WERI-Rb-1 (cell line): Measurements from ENCODE around the gene MRPS9.

ENCODE experiments used
- DNase-seq: peaks from one replicate; pipeline ENCODE4 v3.0.0-alpha.2; 2020
- H3K27ac ChIP-seq: fragments of 250-450 bp; sonication (Bioruptor Pico); 2 replicates; pipeline ENCODE4 v1.5.1; 2020; ENCODE audit warnings: mild to moderate bottlenecking, moderate library complexity
- H3K27me3 ChIP-seq: fragments of 250-450 bp; sonication (Bioruptor Pico); 2 replicates; pipeline ENCODE4 v1.5.1; 2021; ENCODE audit warnings: mild to moderate bottlenecking, low read depth, moderate library complexity; ENCODE audit not compliant: insufficient read depth, severe bottlenecking
- H3K36me3 ChIP-seq: fragments of 250-450 bp; sonication (Bioruptor Pico); 2 replicates; pipeline ENCODE4 v1.5.1; 2020; ENCODE audit warnings: mild to moderate bottlenecking, moderate library complexity
- H3K4me3 ChIP-seq: 2 replicates; pipeline ENCODE4 v1.5.1; 2011; ENCODE audit warnings: low read depth, mild to moderate bottlenecking, control low read depth, low read length
- H3K9me3 ChIP-seq: fragments of 250-450 bp; sonication (Bioruptor Pico); 2 replicates; pipeline ENCODE4 v1.5.1; 2021; ENCODE audit warnings: mild to moderate bottlenecking, moderate library complexity; ENCODE audit not compliant: severe bottlenecking
- TF ChIP-seq, protein P1 (sequence below): IDR thresholded peaks from 2 replicates; pipeline ENCODE4 v1.5.1; 2011; ENCODE audit warnings: low read depth, mild to moderate bottlenecking, control low read depth, inconsistent platforms, low read length

Gene MRPS9

DNA sequence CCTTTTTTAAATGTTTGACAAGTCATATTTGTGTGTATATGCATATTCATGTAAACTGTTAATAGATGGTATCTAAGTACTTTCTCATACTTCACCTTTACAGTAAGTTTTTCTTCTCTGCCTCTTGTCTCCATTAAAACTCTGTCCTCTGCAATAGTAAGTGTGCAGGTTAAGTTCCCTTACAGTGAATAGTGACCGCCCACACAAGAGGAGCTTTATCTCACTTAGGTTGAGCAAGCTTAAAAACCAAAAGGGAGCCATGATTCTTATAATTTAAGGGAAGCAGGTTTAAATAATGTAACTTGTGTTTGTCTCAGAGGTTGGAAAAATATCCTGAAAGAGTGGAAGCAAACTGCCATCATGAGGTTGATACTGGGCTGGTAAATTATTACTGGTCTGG, 61.3 kb downstream of the MRPS9 start:
- peaks cover 12% of the 10 kb centered on the region for H3K36me3 ChIP-seq
- no peak overlapping the region for H3K27ac ChIP-seq
- H3K4me3 ChIP-seq: no peak overlapping the region
- DNase-seq: no peak
- H3K9me3 ChIP-seq: no peaks in the 10 kb centered on the region
- H3K27me3 ChIP-seq: no peaks in the 10 kb centered on the region
- TF ChIP-seq, protein P1, sequence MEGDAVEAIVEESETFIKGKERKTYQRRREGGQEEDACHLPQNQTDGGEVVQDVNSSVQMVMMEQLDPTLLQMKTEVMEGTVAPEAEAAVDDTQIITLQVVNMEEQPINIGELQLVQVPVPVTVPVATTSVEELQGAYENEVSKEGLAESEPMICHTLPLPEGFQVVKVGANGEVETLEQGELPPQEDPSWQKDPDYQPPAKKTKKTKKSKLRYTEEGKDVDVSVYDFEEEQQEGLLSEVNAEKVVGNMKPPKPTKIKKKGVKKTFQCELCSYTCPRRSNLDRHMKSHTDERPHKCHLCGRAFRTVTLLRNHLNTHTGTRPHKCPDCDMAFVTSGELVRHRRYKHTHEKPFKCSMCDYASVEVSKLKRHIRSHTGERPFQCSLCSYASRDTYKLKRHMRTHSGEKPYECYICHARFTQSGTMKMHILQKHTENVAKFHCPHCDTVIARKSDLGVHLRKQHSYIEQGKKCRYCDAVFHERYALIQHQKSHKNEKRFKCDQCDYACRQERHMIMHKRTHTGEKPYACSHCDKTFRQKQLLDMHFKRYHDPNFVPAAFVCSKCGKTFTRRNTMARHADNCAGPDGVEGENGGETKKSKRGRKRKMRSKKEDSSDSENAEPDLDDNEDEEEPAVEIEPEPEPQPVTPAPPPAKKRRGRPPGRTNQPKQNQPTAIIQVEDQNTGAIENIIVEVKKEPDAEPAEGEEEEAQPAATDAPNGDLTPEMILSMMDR: no peak

DNA sequence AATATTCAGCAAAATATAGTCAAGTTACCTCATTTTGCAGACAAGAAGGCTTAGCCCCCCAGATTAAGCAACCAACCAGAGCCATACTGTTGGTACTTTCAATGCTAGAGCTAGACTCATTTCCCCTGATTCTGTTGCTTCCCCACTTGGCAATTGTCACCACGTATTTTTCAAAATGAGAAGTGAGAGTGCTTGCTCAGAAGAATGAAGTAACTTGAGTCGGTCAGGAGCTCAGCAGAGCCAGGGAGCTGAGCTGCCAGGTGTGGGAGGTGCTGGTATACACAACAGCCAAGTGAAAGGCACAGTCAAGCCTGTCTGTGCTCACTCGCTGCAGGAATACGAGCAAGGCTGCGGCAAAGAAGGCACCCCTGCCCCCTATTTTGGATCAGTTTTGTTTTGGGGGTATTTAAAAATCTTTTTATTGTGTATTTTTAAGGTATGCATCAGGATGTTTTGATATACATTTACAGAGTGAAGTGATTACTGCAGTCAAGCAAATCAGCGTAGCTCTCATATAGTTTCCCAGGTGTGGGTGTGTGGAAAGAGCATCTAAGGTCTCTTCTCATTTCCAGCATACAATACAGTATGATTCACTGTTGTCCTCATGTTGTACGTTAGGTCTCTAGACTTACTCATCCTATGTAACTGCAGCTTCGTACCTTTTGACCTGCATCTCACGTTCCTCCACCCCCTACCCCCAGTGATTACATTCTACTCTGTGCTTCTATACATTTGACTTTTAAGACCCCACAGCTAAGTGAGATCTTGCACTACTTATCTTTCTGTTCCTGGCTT, 62.4 kb downstream of the MRPS9 start:
- no peak overlapping the region for H3K27ac ChIP-seq
- no peaks in the 10 kb centered on the region for H3K27me3 ChIP-seq
- no peak for DNase-seq
- no peaks in the 10 kb centered on the region for H3K9me3 ChIP-seq
- TF ChIP-seq, protein P1: no peak
- peaks cover 12% of the 10 kb centered on the region for H3K36me3 ChIP-seq
- no peak overlapping the region for H3K4me3 ChIP-seq

DNA sequence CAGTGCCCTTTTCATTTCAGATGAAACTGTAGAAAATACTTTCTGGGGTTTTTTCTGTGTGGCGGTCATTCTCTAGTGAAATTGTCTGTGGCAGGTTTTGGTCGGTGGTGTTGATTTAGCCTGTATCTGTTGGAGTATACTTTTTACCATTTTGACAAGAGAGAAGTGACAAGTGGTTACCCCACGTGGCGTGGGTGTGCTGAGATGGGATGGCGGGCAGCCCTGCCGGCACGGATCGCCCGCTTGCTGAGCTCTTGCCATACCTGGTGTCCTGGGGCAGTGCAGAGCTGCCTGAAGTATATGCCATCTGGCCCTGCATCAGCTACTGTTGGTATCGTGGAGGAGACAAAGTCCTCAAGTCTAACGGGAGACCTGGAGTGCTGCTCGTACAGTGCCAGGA, 64.1 kb downstream of the MRPS9 start:
- Histone ChIP-seq H3K4me3 (no peak overlapping the region), H3K27ac (peak overlapping the region; percentile 93), H3K9me3 (no peaks in the 10 kb centered on the region), H3K27me3 (no peaks in the 10 kb centered on the region), H3K36me3 (peaks cover 12% of the 10 kb centered on the region)
- no peak for DNase-seq
- TF ChIP-seq, protein P1: no peak

DNA sequence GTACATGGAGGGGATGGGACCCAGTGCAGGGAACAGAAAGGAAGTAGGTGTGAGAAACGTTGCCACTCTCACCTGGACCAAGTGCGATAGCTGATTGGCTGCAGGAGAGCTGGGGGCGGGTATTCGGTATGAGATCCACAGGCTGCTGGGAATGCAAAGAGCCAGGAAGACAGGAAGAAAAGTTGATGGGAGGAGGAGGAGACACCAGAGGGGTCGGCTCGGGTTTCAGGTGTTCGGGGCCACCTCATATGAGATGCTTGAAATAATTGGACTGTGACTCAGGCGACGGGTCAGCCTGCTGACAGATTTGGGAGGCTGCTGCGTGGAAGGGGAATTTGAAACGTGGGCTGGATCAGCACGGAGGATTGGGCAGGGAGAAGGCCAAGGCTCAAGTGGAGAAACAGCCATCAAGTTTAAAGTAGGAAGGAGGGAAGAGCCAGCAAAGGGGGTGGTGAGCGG, 65.1 kb downstream of the MRPS9 start:
- Histone ChIP-seq H3K4me3 (peak overlapping the region; percentile 30), H3K27ac (peak overlapping the region; percentile 93), H3K27me3 (no peaks in the 10 kb centered on the region), H3K9me3 (no peaks in the 10 kb centered on the region), H3K36me3 (peaks cover 12% of the 10 kb centered on the region)
- DNase-seq: peak; percentile 65
- TF ChIP-seq, protein P1: no peak

DNA sequence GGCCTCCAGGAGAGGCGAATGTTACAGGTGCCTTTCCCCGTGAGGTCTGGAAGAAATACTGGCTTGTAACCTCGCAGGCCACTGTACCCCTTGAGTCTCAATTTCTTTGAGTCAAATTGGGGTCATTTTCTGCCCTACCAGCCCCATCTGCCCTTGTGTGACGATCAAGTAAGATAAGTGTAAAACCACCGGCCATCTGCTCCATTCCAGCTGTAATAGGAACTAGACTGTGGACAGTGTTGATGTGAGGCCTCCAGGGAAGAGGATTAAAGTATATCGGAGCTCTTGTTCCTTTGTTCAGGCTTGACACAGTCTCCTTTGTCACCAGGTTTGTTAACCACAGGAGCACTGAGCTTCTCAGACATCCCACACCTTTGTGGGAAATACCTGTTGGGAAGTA, 65.6 kb downstream of the MRPS9 start:
- Histone ChIP-seq H3K27me3 (no peaks in the 10 kb centered on the region), H3K27ac (peak overlapping the region; percentile 93), H3K36me3 (peaks cover 12% of the 10 kb centered on the region), H3K4me3 (peak overlapping the region; percentile 30), H3K9me3 (no peaks in the 10 kb centered on the region)
- TF ChIP-seq, protein P1: no peak
- peak; percentile 84 for DNase-seq
